ENCODE data around the gene NPTXR.

Gene NPTXR

GRCh38 chr22:38850941-38851849 is 7.4 kb upstream of the NPTXR start:
- DNase-seq: no peak

GRCh38 chr22:38850399-38850798 is 6.6 kb upstream of the NPTXR start:
- no peak for DNase-seq

DNA sequence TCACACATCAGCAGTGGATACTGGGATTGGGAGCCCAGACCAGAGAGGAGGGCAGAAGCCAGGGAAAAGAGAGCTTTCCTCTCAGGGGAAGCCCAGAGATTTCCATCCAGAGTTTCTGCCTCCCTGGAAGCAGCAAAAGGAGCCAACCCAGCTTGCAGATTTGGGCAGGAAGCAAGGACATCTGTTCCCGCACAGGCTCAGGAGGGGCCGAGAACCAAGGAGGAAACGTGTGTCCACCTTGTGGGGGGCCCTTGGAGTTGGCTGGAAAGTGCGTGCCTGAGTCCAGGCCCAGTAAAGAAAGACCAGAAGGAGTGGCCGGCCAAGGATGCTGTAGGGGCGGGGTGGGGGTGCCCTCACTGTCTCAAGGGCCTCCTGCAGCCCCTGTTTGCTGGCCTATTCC is 6.0 kb upstream of the NPTXR start:
- no peak for DNase-seq

- DNase-seq: no peak
Measured at GRCh38 chr22:38846412-38846811, 2.6 kb upstream of the NPTXR start.

DNA sequence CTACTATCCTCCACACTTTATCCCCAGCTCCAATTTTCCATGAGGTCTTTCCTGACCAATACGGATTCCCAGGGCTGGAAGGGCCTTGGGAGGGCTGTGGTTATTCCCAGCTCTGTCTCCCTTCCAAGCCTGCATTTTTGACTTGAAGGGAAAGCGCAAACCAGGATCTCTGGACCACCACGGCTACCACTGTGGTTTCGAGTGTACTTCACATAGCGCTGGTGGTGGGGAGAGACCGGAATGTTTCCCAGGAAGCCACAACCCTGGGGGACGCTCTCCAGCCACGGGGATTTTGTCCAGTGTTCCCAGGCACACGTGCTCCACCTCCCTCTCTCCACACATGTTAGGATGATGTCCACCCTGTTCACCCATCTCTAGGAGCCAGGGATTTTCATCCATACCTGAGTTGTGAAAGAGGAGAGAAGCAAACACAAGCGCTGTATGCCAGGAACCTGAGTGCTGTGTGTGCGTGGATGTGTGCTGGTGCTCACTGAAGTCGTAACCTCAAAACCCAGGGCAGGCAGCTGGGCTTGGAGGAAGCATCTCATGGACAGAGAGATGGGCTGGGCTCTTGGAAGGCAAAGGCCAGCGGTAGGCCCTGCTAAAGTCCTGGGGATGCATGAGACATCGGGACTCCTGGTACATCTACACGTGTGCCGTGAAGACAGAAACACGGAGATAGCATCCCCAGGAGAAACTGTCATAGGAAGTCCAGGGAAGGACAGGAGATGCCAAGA is 1.3 kb upstream of the NPTXR start:
- DNase-seq: no peak

GRCh38 chr22:38844315-38845003 is 631 bp upstream of the NPTXR start:
- no peak for DNase-seq

DNA sequence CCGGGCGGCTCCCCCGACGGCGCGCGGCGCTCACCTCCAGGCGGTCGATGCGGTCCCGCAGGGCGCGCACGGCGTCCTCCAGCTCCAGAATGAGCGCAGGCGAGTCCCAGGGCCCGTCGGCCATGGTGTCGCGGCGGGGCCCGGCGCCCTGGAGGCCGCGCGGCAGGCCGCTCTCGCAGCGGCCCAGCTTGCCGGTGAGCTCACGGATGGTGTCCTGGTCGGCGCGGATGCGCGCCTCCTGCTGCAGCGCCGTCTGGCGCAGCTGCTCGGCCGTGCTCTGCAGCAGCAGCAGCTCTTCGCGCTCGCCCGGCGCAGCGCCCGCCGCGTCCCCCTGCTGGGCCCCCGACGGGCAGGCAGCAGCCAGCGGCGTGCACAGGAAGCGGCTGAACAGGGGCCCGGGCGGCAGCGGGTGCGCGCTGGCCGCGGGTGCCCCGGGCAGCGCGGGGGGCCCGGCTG is 599 bp downstream of the NPTXR start:
- DNase-seq: peak in 1 of 2 experiments; percentile 75

DNA sequence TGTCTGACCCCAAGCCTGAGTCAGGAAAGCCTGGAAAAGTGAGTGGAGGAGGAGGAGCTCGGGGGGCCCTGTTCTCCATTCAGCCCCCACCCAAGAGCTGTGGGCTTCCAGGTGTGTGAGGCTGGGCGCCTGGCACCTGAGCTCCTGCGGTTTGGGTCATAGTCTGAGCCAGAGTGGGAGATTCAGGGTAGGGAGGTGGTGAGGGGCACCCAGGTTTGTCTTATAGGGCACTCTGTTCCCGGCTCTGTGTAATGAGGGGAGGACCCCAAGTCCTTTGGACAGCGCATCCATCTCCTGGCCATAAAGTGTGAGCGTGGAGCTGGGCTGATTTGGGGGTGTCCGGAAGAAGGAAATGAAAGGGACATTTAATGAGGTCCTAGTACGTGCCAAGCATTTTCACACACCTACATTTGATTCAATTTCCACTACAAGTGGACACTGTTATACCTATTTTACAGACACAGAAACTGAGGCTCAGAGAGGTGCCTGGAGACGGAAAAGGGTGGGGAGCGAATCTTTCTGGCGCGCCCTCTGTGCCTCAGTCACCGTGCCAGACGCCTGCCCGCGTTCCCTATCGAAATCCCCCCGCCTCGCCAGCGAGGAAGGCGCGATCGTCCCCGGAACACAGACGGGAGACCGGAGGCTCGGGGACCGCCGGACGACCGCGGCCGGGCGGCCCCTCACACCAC is 1.2 kb downstream of the NPTXR start:
- no peak for DNase-seq

DNA sequence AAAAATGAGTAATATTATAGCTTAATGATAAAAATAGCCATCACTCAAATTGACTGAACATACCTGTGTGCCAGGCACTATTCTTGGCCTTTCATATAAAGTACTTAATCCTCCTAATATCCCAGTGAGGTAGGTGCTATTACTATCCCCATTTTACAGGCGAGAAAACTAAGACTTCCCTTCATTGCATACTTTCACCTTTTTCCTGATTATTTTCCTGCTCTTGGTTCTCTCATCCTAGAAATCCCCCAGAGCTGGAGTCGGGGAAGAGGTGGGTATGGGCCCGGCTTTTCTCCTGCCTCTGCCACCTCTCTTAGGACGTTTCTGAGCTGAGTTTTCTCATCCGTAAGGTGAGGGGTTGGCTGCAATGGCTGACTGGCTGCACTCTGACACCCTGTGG is 2.2 kb downstream of the NPTXR start:
- DNase-seq: no peak

DNA sequence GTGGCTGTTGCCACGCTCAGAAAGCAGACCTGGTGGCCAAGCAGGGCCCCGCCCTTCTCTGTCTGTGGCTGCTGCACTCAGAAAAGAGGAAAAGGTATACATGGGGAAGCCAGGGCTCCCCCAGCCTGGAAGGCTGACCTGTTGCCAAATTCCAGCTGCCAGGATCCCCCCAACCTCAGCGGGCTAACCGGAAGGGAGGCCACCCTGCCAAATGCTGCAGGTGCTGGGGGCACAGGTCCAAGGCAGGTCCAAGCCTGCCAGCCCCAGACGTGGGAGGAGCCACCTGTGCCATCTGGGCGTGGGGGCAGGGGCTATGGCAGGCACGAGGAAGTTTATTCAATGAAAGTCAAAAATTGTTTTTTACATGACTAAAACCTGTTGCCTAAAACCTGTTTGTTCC is 2.6 kb downstream of the NPTXR start:
- DNase-seq: peak in 1 of 2 experiments; percentile 21

DNA sequence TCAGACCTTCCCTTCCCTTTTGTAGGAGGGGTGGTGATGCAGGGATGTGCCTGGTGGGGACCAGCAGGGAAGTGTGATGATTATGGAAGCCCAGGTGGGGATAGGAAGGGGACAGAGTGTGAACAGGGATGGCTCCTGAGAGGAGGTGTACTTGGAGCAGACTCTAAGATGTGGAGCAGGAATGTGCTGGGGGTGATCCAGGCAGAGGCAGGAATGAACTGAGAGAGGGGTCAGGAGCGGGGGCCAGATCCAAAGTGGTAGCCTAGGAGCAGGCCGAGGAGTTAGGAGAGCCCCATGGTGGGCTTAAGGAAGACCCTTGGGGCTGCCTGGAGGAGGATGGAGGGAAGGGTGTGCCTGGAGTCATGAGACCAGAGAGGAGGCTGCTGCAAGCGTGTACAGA is 3.7 kb downstream of the NPTXR start:
- DNase-seq: no peak

DNA sequence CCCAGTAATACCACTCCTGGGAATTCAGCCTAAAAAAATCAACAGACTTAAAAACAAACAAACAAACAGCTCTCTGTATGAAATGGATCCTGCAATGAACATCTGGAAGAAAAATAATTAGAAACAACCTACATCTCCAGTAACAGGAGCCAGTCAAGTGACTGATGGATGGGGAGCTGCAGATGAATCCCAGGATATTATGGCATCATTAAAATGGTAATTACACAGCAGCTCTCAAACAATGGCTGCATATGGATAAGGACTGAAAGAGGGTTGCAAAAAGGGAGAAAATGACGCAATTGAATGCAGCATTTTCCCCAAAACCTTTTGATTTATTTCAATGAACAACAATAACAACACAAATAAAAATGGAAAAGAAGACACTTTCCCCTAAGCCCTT is 4.1 kb downstream of the NPTXR start:
- no peak for DNase-seq

- no peak for DNase-seq
Measured at GRCh38 chr22:38837414-38837928, 6.4 kb downstream of the NPTXR start.

- DNase-seq: no peak
Measured at GRCh38 chr22:38835888-38836301, 7.9 kb downstream of the NPTXR start.

DNA sequence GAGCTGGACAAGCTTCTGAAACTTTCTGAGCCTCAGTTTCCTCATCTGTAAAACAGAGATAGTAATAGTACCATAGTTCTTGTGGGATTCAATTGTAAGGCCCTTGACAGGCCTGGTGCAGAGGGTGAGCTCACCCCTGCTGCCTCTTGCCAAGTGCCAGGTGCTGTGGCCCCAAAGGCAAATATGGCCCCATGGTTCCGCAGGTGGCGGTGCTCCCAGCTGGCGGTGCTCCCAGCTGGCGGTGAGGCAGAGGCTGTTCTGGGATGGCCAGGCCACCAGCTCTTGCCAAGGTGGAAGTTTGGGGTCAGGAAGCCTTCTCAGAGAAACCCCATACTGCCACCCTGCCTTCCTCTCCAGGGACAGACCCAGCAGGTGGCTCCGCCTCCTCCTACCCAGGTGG is 8.8 kb downstream of the NPTXR start:
- DNase-seq: no peak

DNA sequence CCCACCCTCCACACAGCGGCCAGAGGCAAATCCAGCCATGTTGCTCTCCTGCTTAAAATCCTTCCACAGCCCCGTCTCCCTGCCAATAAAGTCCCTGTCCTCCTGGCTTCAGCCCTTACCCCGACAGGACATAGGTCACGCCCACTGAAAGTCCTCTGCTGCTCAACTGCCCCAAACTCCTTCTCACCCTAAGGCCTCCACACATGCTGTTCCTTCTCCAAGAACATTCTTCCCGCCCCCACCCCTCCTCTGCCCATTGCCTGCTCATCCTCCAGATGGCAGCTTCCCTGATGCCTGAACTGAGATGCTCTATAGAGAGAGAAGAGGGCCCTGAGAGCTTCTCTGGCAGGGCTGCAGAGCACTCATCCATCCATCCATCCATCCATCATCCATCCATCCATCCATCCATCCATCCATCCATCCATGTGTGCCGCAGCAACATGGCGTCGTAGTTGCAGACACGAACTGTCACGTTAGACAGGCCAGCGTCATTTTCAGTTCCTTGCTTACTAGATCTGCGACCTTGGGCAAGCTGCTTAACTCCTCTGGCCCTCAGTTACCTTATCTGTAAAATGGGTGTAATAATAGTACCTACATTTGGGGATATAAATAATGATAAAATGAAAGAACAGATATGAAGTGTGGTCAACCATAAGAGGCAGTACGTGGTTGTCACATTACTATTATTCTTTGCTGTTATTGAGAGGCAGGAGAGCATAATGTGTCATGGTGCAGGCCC is 9.4 kb downstream of the NPTXR start:
- DNase-seq: peak in 1 of 2 experiments; percentile 48

- DNase-seq: no peak
Measured at GRCh38 chr22:38833061-38833460, 10.8 kb downstream of the NPTXR start.

- DNase-seq: peak in 1 of 2 experiments; percentile 61
Measured at GRCh38 chr22:38832005-38832978, 11.5 kb downstream of the NPTXR start.

GRCh38 chr22:38831166-38831945 is 12.5 kb downstream of the NPTXR start:
- DNase-seq: no peak

DNA sequence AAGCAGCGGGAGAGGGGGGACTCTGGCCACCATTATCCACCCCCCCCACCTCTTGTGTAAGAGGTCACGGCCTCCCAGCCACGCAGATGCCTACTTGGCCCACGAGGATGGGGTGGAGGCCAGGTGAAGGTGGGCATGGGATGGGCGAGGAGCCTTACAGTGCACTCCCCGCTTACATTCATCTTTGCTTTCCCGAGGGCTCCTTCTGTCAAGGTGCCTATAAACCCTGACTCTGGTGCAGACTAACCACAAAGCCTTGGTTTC is 13.1 kb downstream of the NPTXR start:
- DNase-seq: no peak

Measured in NCI-H524 (cell line).